Measurements from ENCODE around the gene WDFY2. TPM values are rescaled to one million over a fixed set of nuclear protein-coding genes. Genes with fewer than 3 reads are reported as not detected.
"Not testable (repeated sequence)": the region's sequence is repeated elsewhere in the genome, so short reads cannot be mapped to it uniquely, and the experiment has no call there.

Gene WDFY2
- total RNA-seq, 1 donor, result 16.4 TPM

DNA sequence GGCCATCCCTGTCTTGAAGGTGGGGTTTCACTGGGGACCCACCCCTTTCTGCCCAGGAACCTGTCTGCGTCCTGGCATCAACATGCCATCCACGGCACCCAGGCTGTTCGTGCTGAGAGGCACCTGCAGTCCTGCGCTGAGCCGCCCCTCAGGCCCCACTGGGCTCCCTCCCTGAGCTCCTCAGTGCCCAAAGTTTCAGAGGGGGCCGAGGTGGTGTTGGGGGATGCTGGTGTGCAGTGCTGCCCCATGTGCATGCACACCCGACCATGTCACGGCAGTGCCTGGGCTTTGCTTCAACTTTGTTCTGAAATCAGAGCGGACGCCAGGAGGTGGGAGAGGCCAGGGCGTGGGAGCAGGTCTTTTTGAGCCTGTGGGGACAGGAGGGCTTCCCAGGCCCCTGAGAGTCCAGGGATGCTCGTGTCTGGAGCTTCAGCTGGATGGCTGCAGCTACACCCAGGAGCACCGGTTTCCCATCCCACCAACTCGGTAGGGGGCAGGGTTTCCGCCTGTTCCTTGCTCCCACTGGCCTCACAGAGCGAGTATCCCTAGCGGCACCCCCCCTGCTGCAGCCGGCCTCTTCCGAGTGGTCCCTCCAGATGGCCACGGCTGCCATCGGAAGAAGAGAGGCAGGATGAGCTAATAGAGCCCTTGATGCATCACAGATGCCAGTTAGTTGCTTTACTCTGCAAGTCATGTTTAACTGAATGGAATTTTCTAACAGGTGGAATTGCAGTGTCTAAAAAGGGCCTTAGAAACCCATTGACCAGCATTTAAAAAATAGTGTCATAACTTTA is 44.0 kb downstream of the WDFY2 start:
- DNase-seq (ENCODE audit: low read depth in 2 of 3, low spot score in 2 of 3), result no peak

GRCh38 chr13:51629491-51630287 is 45.4 kb downstream of the WDFY2 start:
- peak in 1 of 3 donors; percentile 52 for DNase-seq (ENCODE audit: low read depth in 2 of 3, low spot score in 2 of 3)

GRCh38 chr13:51630288-51630615 is 46.0 kb downstream of the WDFY2 start:
- no peak for DNase-seq (ENCODE audit: low read depth in 2 of 3, low spot score in 2 of 3)

GRCh38 chr13:51632591-51633362 is 48.5 kb downstream of the WDFY2 start:
- DNase-seq (ENCODE audit: low read depth in 2 of 3, low spot score in 2 of 3), result no peak

GRCh38 chr13:51635137-51635878 is 51.0 kb downstream of the WDFY2 start:
- no peak for DNase-seq (ENCODE audit: low read depth in 2 of 3, low spot score in 2 of 3)

- no peak for DNase-seq (ENCODE audit: low read depth in 2 of 3, low spot score in 2 of 3)
These were observed 52.2 kb downstream of the WDFY2 start for GRCh38 chr13:51636349-51636890.

GRCh38 chr13:51637852-51638215 is 53.6 kb downstream of the WDFY2 start:
- DNase-seq (ENCODE audit: low read depth in 2 of 3, low spot score in 2 of 3), result no peak

- no peak for DNase-seq (ENCODE audit: low read depth in 2 of 3, low spot score in 2 of 3)
These were observed 54.1 kb downstream of the WDFY2 start for GRCh38 chr13:51638216-51638871.

GRCh38 chr13:51639171-51639570 is 54.9 kb downstream of the WDFY2 start:
- DNase-seq (ENCODE audit: low read depth in 2 of 3, low spot score in 2 of 3), result no peak

DNA sequence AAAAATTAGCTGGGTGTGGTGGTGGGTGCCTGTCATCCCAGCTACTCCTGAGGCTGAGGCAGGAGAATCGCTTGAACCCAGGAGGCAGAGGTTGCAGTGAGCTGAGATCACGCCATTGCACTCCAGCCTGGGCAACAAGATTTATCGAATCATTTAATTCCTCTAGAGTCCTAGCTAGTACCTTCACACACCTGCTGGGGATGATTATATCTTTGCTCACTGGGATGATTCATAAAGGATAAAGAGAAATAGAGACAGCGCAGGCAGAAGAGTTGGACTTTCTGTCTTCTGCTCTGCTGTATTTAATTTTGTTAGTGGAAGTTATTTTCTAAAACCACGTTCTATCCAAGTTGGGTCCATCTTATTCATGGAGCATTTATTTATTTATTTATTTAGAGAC is 56.4 kb downstream of the WDFY2 start:
- not testable (repeated sequence) for DNase-seq (ENCODE audit: low read depth in 2 of 3, low spot score in 2 of 3)

DNA sequence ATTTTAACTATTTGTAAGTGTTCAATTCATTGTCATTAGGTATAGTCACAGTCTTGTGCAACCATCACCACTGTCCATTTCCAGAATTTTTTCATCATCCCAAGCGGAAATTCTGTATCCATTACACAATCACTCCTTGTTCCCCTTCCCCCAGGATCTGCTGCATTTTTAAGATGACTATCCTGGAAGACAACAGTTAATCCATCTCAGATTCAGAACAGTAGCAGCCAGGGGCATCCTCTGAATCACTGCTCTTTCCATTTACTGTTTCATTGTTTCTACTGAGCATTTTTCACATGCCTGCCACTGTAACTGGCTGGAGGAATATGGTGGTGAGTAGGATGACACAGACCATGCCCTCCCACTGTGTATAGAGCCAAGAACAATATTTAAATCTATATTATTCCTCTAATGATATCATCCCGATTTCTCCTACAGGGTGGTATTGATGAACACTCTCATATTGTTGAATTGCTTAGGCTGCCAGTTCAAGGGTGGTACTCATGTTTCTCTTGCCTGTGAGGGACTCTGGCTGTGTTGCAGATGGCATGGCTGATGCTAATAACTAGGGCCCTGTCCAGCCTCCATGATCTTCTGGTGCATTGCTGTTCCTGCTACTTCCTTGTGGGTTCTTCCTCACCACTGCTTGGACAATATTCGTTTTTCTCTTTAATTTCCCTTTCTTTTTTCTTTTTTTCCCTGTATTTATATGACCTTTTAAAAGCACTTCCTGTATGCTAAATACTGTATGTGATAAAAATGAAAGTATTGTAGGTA is 59.0 kb downstream of the WDFY2 start:
- DNase-seq (ENCODE audit: low read depth in 2 of 3, low spot score in 2 of 3), result no peak

DNA sequence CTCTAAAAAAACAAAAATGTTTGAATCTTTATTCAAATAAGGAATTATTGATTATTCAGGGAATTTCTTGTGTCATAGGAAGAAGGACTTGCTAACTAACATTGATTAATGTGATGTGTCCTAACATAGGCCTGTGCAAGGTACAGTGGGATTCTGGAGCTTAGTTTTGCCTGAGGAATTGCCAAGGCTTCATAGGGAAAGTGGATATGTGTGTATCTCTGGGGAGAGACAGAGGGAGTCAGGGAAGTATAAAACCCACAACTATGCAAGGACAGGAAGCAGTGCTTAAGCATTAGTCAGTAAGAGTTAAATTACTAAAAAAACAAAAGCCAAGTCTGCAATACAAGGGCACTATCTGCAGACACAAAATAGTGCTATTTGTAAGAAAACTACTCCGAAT is 59.6 kb downstream of the WDFY2 start:
- no peak for DNase-seq (ENCODE audit: low read depth in 2 of 3, low spot score in 2 of 3)

GRCh38 chr13:51644654-51645053 is 60.4 kb downstream of the WDFY2 start:
- peak in 1 of 3 donors; percentile 26 for DNase-seq (ENCODE audit: low read depth in 2 of 3, low spot score in 2 of 3)

DNA sequence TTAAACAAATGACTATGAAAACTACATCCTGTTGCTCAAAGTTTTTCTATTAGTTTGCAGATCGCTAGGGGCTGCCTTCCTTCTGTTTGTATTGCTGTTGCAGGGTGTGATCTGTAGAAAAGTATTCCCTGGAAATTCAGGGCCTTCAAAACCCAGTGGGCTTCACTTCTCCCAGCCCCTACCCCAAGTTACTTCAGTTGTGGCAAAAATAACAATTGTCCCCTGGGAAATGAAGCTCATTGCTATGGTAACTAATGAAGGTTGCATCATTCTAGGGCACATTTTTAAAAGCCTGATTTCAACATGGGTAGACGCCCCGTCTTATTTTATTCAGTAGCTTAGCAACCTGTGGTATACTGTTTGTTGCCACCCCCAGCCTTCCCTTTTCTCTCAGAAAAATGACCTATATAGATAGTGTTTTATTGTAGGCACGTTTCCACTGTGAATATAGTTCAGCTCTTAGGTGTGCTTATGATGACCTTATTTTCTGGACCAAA is 60.9 kb downstream of the WDFY2 start:
- DNase-seq (ENCODE audit: low read depth in 2 of 3, low spot score in 2 of 3), result peak; percentile 33 to 89 (median 74)

DNA sequence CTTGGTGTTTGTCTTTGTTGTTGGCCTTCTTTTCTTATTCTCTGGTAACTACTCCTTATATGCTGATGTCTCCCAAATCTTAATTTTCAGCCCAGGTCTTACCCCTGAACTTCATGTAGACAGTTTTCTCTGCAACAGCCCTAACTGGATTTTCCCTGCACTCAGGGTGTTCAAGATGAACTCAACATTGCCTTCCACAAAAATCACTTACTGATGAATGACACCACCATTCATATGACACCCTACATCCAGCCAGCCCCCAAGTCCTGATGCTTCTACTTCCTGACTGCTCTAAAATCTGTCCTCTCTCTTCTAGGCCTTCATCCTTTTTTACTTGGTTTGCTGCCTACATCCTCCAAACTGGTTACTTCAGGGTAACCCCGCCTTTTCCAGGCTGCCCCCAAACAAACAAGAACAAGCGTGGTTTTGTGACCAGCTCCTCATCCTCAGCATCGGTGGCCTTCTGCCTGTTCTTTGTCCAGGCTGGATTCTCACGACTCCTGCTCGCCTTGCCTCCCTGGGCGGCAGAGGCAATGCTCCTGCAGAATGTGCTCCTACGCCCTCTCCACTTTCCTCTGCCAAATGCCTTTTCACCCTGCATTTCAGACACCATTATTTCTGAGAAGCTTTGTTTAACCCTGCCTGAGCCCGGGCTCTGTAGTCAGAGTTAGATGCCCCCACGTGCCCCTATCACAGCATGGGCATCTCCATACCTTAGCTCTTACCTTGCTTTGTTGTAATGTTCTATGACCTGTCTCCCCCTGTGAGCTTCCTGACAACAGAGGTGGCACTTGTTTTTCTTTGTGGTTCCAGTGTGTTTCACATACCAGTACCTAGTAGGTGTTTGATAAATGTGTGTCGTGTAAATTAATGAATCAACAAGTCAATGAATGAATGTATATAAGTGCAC is 61.8 kb downstream of the WDFY2 start:
- DNase-seq (ENCODE audit: low read depth in 2 of 3, low spot score in 2 of 3), result no peak

DNA sequence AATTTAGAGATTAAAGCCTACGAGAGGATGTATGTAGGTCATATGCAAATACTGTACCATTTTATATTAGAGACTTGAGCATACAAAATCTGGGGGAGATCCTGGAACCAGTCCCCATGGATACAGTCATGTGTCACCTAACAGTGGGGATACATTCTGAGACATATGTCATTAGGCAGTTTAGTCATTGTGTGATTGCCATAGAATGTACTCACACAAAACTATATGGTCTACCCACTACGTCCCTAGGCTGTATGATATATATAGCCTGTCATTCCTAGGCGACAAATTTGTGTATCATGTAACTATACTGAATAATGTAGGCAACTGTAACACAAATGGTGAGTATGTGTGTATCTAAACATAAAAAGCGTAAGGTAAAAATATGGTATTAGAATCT is 62.8 kb downstream of the WDFY2 start:
- no peak for DNase-seq (ENCODE audit: low read depth in 2 of 3, low spot score in 2 of 3)

GRCh38 chr13:51652193-51652592 is 67.9 kb downstream of the WDFY2 start:
- DNase-seq (ENCODE audit: low read depth in 2 of 3, low spot score in 2 of 3), result not testable (repeated sequence)

All from hematopoietic multipotent progenitor cell (in vitro differentiated cells).